ENCODE measurements around the gene STMN3.
"Not testable (repeated sequence)": the region's sequence is repeated elsewhere in the genome, so short reads cannot be mapped to it uniquely, and the experiment has no call there.

STMN3 gene

GRCh38 chr20:63657937-63658748 lies 4.9 kb upstream of the STMN3 start, which contains the start of gene RTEL1:
Gene RTEL1, plus strand, starts transcription at chr20:63658312. Its CDS starts 1,091 bp downstream, at chr20:63659403.
- in situ Hi-C loops (cut with MboI; ENCODE audit: low sequenced_read_pairs): no loop called here

- in situ Hi-C loops (cut with MboI; ENCODE audit: low sequenced_read_pairs): no loop called here
Measured at GRCh38 chr20:63657260-63657936, 4.2 kb upstream of the STMN3 start.

- in situ Hi-C loops (cut with MboI; ENCODE audit: low sequenced_read_pairs): no loop called here
Measured at GRCh38 chr20:63656451-63656850, 3.2 kb upstream of the STMN3 start.

- in situ Hi-C loops (cut with MboI; ENCODE audit: low sequenced_read_pairs): no loop called here
Measured at GRCh38 chr20:63655249-63655648, 2.0 kb upstream of the STMN3 start.

GRCh38 chr20:63653974-63654668 lies 897 bp upstream of the STMN3 start:
- in situ Hi-C loops (cut with MboI; ENCODE audit: low sequenced_read_pairs): no loop called here

GRCh38 chr20:63652192-63652980 lies 838 bp downstream of the STMN3 start:
- in situ Hi-C loops (cut with MboI; ENCODE audit: low sequenced_read_pairs): no loop called here

GRCh38 chr20:63651942-63652191 lies 1.4 kb downstream of the STMN3 start:
- in situ Hi-C loops (cut with MboI; ENCODE audit: low sequenced_read_pairs): no loop called here

GRCh38 chr20:63650486-63650885 lies 2.7 kb downstream of the STMN3 start:
- in situ Hi-C loops (cut with MboI; ENCODE audit: low sequenced_read_pairs): not testable (repeated sequence)

- in situ Hi-C loops (cut with MboI; ENCODE audit: low sequenced_read_pairs): no loop called here
Measured at GRCh38 chr20:63648895-63649589, 4.2 kb downstream of the STMN3 start.

GRCh38 chr20:63648190-63648589 lies 5.0 kb downstream of the STMN3 start:
- in situ Hi-C loops (cut with MboI; ENCODE audit: low sequenced_read_pairs): no loop called here

- in situ Hi-C loops (cut with MboI; ENCODE audit: low sequenced_read_pairs): no loop called here
Measured at GRCh38 chr20:63645218-63645617, 8.0 kb downstream of the STMN3 start.

GRCh38 chr20:63643946-63644345 lies 9.3 kb downstream of the STMN3 start:
- in situ Hi-C loops (cut with MboI; ENCODE audit: low sequenced_read_pairs): no loop called here

- in situ Hi-C loops (cut with MboI; ENCODE audit: low sequenced_read_pairs): no loop called here
Measured at GRCh38 chr20:63643499-63643898, 9.7 kb downstream of the STMN3 start.

- in situ Hi-C loops (cut with MboI; ENCODE audit: low sequenced_read_pairs): no loop called here
Measured at GRCh38 chr20:63642527-63643247, 10.5 kb downstream of the STMN3 start.

- in situ Hi-C loops (cut with MboI; ENCODE audit: low sequenced_read_pairs): no loop called here
Measured at GRCh38 chr20:63641792-63642523, 11.3 kb downstream of the STMN3 start.

GRCh38 chr20:63641146-63641791 lies 12.0 kb downstream of the STMN3 start:
- in situ Hi-C loops (cut with MboI; ENCODE audit: low sequenced_read_pairs): no loop called here

- in situ Hi-C loops (cut with MboI; ENCODE audit: low sequenced_read_pairs): not testable (repeated sequence)
Measured at GRCh38 chr20:63640686-63641085, 12.5 kb downstream of the STMN3 start.

GRCh38 chr20:63640086-63640485 lies 13.1 kb downstream of the STMN3 start:
- in situ Hi-C loops (cut with MboI; ENCODE audit: low sequenced_read_pairs): no loop called here
